Activated naive CD4-positive, alpha-beta T cell treated with Interleukin-2 at 50 U/mL for 16 hours (primary cell): ENCODE data around the gene NDE1.

Experiments used
- DNase-seq: peaks from one replicate; pipeline ENCODE4 v3.0.0-alpha.2; 2020

Gene NDE1

GRCh38 chr16:15771694-15772093, 121.6 kb downstream of the NDE1 start:
- no peak for DNase-seq

GRCh38 chr16:15772579-15773293, 122.7 kb downstream of the NDE1 start:
- no peak for DNase-seq

GRCh38 chr16:15773968-15774367, 123.9 kb downstream of the NDE1 start:
- no peak for DNase-seq

- DNase-seq = no peak
Observed at GRCh38 chr16:15775209-15775608, 125.2 kb downstream of the NDE1 start.

GRCh38 chr16:15775663-15776304, 125.7 kb downstream of the NDE1 start:
- no peak for DNase-seq
